ENCODE results near the gene CPA4. TPM values are rescaled to one million over a fixed set of nuclear protein-coding genes. Genes with fewer than 3 reads are reported as not detected.

CPA4 gene
- total and polyA plus RNA-seq, 2 of the 13 experiments (the other 11 are each of a cell fraction or from before 2014, with no cell fraction given), result 0.20 to 0.22 TPM

DNA sequence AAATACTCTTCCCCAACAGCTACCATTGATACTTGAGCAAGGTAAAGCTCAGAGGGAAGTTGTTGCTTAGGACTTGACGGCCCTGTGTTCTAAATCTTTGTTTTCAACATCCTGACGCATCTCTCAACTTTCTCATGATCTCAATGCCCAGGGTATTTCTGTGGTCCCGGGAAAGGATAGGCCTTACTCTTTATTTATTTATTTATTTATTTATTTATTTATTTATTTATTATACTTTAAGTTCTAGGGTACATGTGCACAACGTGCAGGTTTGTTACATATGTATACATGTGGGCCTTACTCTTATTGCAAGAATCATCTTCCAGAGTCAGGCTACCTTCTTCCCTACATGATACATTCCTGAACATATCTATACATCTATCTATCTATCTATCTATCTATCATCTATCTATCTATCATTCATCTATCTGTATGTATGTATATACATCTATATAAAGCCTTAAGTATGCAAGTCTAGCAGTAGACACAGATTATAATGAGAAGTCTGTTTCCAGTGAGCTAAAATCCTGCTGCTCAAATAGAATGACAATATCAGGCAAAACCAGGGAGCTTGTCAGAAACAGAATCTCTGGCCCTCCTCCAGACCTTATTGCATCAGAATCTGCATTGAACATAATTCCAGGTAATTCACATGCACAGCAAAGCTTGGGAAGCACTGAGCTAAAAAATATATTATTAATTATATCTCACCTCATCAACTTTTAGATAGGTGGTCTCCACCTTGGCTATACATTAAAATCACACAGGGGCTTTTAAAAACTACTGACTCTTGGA, 39.5 kb downstream of the CPA4 start (continued):
- TF ChIP-seq ZNF609 (CRISPR knock-in tag; IDR thresholded peaks at IDR 0.05; ENCODE audit: borderline replicate concordance) (no peak), TRIM24 (CRISPR knock-in tag; IDR thresholded peaks at IDR 0.05) (no peak), MXI1 (IDR thresholded peaks at IDR 0.05; ENCODE audit: borderline replicate concordance, low read depth, low read length) (no peak), ZNF160 (CRISPR knock-in tag; IDR thresholded peaks at IDR 0.05) (no peak)
- TF ChIP-seq, protein P1, sequence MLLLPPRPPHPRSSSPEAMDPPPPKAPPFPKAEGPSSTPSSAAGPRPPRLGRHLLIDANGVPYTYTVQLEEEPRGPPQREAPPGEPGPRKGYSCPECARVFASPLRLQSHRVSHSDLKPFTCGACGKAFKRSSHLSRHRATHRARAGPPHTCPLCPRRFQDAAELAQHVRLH (CRISPR knock-in tag; IDR thresholded peaks at IDR 0.05; ENCODE audit: borderline replicate concordance, low read depth), result no peak
- TF ChIP-seq, protein P2, sequence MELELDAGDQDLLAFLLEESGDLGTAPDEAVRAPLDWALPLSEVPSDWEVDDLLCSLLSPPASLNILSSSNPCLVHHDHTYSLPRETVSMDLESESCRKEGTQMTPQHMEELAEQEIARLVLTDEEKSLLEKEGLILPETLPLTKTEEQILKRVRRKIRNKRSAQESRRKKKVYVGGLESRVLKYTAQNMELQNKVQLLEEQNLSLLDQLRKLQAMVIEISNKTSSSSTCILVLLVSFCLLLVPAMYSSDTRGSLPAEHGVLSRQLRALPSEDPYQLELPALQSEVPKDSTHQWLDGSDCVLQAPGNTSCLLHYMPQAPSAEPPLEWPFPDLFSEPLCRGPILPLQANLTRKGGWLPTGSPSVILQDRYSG (CRISPR knock-in tag; IDR thresholded peaks at IDR 0.05), result no peak
